GM19035 (cell line): Measurements from ENCODE around the gene TEX22.

Experiments used
- ATAC-seq: cut with Tn5 transposase; IDR thresholded peaks from one replicate; pipeline ENCODE4 v1.9.1; 2021; ENCODE audit not compliant: unreplicated experiment

TEX22 gene

DNA sequence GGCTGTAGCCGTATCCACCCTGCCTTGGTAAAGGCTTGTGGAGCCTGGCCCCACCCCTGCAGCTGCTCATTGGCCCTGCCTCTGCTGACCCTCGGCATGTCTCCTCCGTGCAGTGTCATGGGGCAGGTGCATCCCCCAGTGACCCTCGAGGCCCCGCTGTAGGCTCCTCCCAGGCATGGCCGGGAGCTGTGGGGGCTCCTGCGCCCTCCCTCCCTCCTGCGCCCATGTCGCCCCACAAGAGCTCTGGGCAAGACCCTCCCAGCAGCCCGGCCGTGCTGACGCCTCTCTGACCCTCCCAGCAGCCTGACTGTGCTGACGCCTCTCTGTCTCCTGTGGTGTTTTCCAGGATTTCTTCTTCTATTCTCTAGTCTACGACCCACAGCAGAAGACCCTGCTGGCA is 55.5 kb downstream of the TEX22 start:
- ATAC-seq: no peak

DNA sequence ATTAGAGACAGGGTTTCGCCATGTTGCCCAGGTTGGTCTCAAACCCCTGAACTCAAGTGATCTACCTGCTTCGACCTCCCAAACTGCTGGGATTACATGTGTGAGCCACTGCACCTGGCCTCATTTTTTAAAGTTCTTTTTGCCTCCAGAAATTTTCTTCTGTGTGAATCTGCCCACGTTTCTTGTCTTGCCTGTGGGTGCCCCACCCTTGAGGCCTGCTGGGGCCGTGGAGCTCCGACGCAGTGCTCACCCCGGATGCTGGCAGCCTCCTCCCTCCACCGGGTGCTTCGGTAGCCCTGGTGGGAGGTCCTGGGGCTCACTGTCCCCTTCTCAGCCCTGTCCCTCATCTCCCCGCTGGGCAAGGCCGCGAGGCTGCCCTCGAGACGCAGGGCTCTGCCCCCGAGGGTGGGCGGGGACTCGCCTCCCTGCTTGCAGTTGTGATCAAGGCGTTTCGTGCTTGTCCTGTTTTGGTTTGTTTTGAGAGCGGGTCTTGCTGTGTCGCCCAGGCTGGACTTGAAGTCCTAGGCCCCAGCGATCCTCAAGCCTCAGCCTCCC is 56.8 kb downstream of the TEX22 start:
- ATAC-seq: no peak

DNA sequence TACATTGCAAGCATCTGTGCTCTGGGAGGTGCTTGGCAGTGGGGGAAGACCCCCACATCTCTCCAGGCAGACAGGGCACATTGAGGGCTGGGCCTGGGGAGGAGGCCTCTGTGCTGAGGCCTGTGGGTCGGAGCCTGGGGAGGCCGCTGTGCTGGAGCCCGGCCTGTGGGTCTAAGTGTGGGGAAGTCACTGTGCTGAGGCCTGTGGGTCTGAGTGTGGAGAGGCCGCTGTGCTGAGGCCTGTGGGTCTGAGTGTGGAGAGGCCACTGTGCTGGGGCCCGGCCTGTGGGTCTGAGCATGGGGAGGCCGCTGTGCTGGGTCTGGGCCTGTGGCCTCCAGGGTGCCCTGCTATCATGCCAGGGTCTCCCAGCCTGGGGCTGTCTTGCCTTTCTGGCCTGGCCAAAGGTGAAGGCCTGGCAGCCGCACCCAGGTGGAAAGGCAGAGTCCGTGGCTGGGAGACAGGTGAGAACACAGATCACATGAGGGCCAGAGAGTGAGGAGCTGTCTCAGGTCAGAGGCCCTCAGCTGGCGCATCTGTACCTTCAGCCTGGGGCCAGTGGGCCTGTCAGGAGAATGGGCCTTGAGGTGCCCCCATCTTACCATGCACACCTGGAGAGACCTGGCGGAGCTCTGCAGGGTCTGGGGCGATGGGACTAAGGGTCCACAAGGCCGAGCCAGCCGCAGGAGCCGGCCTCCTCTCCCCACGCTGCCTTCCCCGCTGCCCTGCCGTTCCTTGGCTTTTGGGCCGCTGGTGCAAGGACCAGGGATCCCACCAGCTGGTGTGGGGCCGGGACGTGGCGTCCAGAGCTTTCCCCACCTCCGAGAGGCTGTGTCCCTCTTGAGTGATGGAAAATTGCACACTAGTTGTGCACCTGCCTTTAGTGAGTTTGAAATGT is 57.7 kb downstream of the TEX22 start:
- no peak for ATAC-seq

DNA sequence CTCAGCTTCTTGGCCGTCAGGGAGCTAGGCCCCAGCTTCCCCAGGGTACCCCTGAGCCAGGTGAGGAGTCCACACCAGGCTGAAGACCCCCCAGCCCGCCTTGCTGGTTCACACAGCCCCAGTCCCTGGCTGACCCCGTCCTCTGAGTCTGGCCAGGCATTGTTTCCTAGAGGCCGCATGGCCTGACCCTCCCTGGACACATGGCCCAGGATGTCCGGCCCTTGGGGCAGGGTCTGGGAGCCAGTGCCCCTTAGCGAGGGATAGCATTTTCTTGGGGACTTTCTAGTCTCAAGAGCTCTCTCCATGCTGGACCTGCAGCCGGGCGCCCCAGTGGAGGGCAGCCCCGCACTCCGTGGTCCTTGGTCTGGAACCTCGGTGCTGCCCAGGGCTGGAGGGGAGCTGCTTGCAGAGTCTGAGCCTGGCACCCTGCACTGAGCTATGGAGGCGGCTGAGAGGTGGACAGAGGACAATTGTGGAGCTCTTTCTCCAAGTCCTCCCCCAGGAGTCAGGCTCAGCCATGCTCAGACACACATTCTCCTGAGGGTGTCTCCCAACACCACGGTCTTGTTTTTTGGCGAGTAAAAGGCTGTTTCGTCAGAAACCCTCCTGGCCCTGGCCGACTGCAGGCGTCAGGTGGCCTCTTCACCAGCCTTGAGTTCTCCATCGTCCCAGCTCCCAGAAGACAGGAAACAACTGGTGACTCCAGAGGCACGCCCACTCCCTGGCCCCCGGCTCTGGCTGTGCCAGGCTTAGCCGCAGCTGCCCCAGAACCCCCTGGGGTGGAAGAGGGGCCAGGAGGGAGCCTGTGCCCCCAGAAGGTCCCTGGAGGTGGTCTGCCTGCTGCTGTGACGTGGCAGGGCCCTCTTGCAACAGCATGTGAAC is 58.6 kb downstream of the TEX22 start:
- ATAC-seq: no peak

DNA sequence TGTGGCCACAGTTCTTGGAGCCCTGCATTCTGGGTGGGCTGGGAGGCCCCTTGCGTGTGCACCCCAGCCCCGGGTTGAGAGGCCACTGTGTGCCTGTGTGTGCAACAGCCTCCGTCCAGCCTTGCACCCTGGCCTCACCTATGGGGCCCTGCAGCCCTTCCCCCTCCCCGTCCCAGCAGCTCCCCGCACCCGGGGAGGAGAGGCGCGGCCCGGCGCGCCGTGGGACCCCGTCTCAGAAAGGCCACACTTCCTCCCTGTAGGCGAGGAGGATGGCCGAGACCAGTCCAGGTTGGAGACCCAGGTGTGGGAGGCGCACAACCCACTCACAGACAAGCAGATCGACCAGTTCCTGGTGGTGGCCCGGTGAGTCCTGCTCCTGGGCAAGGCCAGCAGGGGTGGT is 59.7 kb downstream of the TEX22 start:
- no peak for ATAC-seq

DNA sequence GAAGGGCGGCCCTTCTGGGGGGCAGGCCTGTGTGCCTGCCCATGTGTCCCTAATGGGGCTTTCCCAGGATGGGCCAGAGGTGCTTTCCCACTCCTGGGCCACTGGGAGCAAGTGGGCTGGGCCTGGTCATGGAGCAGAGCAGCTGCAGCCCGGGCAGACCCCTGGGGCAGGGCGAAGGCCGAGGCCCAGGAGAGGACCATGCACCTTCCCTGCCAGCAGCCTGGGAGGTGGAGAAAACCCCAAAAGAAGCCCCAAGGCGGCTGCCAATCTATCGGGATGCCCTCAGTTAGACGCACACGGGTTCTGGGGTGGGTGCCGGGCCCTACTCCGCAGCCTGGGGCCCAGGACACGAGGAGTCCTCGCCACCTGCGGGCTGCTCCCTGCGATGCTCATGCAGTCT is 60.2 kb downstream of the TEX22 start:
- ATAC-seq: no peak

DNA sequence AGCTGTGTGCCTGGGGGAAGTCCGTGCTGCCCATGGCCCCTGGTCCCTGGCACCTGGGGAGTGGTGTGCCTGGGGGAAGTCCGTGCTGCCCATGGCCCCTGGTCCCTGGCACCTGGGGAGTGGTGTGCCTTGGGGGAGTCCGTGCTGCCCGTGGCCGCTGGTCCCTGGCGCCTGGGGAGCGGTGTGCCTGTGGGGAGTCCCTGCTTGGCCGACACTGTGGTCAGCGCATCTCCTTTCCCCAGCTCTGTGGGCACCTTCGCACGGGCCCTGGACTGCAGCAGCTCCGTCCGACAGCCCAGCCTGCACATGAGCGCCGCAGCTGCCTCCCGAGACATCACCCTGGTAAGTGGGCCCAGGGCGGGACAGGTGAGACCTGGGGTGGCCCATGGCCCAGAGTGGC is 61.8 kb downstream of the TEX22 start:
- ATAC-seq: no peak

DNA sequence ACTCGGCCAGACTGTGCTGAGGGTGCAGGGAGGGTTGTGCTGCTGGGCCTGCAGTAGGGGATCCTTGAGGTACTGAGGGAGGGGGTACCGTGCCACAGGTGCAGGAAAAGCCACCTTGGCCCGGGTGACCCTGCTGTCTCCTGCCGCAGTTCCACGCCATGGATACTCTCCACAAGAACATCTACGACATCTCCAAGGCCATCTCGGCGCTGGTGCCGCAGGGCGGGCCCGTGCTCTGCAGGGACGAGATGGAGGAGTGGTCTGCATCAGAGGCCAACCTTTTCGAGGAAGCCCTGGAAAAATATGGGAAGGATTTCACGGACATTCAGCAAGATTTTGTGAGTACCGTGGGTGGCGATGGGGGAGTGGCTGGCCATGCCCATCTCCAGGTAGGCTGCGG is 62.3 kb downstream of the TEX22 start:
- ATAC-seq: no peak

DNA sequence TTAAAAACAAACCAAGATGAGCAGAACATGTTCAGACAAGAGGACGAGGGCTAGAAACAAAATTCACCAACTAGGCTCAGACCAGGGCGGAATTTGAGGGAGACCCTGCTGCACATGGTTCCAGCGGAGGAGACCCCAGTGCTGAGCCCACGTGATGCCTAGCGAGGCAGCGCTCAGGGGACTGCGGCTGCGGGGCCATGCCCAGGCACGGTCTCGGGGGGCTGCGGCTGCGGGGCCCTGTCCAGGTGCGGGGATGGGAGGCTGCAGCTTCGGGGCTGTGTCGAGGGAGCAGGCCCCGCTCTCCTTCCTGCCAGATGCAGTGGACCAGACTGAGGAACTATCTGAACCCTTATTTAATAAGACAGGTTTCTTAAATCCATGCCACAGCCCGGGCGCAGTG is 63.6 kb downstream of the TEX22 start:
- ATAC-seq: no peak
